Body of pancreas (tissue), 4 donors: ENCODE results near the gene OTOG.

Experiments
- POLR2A ChIP-seq, 3 donors: fragments of 450-650 bp; IDR thresholded peaks; one replicate each; pipeline ENCODE4 v1.6.1; 2016; ENCODE audit warnings: antibody characterized with exemption in 3 of 3, mild to moderate bottlenecking in 2 of 3
- TF ChIP-seq, protein P1 (sequence below), 7 experiments: fragments of 450-650 bp in 4 of 7; fragments of 200-600 bp in 3 of 7; sonication (generic) in 3 of 7; IDR thresholded peaks; one replicate each; pipeline ENCODE4 v1.5.1; 2016 to 2019; ENCODE audit warnings: antibody characterized with exemption in 7 of 7

DNA sequence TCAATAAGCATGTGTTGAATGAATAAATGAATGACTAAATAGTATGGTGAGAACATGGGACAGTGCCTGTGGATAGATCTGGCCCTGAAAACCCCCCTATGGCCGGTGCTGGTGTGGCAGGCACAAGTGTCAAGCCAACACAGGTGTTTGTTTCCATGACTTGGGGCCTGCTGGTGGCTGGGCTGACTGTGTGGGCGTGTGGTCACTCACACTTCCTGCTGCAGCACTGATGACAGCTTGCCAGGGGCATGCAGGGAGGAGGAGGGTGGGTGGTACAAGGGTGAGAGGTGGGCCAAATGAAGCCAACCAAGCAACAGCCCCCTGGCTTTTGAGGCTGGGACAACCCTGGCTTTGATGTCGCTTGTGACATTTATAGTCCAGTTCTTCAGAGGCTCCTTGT lies 40.1 kb upstream of the OTOG start:
- TF ChIP-seq, protein P1, sequence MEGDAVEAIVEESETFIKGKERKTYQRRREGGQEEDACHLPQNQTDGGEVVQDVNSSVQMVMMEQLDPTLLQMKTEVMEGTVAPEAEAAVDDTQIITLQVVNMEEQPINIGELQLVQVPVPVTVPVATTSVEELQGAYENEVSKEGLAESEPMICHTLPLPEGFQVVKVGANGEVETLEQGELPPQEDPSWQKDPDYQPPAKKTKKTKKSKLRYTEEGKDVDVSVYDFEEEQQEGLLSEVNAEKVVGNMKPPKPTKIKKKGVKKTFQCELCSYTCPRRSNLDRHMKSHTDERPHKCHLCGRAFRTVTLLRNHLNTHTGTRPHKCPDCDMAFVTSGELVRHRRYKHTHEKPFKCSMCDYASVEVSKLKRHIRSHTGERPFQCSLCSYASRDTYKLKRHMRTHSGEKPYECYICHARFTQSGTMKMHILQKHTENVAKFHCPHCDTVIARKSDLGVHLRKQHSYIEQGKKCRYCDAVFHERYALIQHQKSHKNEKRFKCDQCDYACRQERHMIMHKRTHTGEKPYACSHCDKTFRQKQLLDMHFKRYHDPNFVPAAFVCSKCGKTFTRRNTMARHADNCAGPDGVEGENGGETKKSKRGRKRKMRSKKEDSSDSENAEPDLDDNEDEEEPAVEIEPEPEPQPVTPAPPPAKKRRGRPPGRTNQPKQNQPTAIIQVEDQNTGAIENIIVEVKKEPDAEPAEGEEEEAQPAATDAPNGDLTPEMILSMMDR (IDR thresholded peaks at IDR 0.05) = no peak
- no peak for TF ChIP-seq POLR2A (IDR thresholded peaks at IDR 0.05)
